Hippocampal formation (tissue), 2 donors: ENCODE results near the gene PRKCA.
A peak's percentile ranks its signal among the peaks of the same experiment; 100 is the strongest.
"Not testable (repeated sequence)": the region's sequence is repeated elsewhere in the genome, so short reads cannot be mapped to it uniquely, and the experiment has no call there.

Experiments used
- DNase-seq, 2 donors: peaks; one replicate each; lab custom pipeline; 2025; lab: John Stamatoyannopoulos, UW

Gene PRKCA

DNA sequence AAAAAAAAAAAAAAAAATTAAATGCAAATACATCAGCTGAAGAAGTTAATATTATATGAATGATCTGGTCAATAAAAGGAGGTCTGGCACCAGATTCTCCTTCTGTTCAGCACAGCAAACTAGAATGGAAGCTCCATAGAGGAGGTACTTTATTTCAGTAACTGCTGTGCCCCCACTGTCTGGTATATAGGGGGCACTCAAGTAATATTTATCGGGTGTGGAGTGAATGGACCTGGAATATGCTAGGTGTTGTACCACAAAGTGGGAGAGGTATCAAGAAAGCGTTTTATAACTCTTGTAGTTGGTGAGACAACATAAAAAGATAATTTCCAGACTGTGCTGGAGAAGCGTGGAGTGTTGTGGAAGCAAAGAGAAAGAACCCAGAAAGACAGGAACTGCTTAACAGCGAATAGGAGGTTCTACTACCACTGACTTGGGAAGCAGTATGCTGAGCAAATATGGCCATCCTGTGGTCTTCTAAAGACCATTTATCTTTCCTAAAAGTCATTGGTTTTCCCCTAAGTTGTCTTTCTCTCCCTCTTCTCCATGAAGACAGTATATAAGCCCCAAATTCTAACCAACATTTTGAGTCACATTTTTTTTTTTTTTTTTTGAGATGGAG is 12.2 kb upstream of the PRKCA start:
- DNase-seq = no peak

- no peak for DNase-seq
Measured at GRCh38 chr17:66292353-66292752, 10.1 kb upstream of the PRKCA start.

DNA sequence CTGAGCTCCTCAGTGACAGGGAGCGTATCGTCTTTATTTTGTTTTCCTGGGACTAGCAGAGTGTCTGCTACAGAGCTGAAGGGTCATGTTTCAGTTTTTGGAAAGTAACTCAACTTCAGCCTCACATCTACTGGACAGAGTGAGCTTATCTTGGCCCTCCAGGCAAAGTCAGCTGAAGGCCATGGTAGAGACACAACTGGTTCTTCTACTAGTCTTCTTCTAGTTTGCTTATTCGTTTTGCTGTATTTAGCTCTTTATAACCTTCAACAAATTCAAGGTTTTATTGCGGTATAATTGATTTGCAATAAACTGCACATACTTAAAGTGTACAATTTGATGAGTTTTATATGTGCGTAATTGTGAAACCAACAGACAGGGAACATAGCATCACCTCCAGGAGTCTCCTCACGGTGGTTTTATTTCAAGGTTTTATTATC is 6.1 kb upstream of the PRKCA start:
- DNase-seq = no peak

DNA sequence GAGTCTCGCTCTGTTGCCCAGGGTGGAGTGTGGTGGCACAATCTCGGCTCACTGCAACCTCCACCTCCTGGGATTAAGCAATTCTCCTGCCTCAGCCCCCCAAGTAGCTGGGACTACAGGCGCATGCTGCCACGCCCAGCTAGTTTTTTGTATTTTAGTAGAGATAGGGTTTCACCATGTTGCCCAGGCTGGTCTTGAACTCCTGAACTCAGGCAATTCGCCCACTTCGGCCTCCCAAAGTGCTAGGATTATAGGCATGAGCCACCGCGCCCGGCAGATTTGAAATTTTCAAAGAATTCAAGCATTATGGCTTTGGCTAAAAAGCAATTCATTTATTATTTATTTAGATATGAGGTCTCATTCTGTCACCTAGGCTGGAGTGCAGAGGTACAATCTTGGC is 5.0 kb upstream of the PRKCA start:
- not testable (repeated sequence) for DNase-seq

- DNase-seq = no peak
Measured at GRCh38 chr17:66299711-66300110, 2.7 kb upstream of the PRKCA start.

- no peak for DNase-seq
Measured at GRCh38 chr17:66300956-66301355, 1.5 kb upstream of the PRKCA start.

DNA sequence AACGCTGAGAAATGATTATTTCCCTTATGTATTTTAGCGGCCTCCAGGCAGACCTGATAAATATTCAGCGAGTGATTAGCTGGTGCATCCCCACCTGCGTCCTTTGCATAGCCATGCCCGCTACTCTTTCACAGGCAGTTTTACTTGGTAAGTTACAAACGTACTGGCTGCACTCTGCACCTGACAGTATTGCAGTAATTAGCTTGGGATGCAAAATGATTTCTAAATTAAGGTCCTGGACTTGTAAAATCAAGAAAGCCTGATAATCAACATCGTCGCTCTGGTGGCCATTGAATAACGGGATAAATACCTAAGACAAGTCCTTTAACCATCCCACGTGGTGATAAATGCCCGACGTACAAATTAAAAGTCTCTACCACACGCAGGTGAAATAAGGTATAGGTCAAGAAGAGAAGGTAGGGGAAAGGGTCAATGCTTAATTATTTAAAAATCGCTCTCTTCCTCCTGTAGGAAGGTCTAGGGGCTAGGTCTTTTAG is 998 bp upstream of the PRKCA start:
- no peak for DNase-seq

- DNase-seq = peak; percentile 40 to 46
Measured at GRCh38 chr17:66302761-66303626, 581 bp downstream of the PRKCA start.

DNA sequence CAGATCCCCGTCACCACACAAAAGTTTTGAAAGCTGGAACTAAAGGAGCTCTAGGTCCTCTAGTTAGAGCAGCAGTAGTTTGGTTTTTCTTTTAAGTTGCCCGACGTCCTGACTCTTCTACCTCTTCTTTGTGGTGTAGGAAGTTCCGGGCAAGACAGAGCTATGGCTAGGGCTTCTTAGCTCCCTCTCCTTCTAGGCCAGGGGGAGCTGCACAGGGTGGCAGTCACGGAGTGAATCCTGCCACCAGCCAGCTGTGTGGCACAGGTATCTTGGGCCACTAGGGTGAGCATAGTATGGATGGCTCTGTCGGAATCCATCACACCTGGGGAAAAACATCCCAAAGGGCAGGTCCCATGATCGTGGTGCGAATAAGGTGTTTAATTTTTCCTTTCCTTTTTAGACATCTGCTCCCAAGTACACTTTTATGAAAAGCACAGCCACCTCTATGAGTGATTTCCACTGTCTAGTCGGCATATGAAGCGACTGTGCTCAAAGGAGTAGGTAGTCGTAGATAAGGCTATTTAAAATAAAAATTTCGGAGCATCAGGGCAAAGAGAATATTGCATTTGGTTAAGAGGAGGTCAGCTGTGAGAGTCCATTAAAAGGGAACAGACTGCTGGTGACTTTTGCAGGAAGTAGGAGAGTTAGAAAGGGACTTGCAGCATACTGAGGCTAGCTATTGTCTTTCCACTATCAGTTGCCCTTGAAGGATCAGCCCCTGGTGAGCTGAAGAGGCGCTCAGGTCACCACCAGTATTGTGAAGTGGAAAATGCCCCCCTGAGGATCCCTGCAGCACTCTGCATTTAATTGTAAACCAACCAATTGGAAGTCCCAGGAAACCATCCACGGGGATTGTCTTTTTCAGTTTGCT is 2.1 kb downstream of the PRKCA start:
- peak; percentile 15 to 20 for DNase-seq

GRCh38 chr17:66306446-66306845 is 4.0 kb downstream of the PRKCA start:
- DNase-seq = no peak

GRCh38 chr17:66307257-66307656 is 4.8 kb downstream of the PRKCA start:
- no peak for DNase-seq

- no peak for DNase-seq
Measured at GRCh38 chr17:66308856-66309255, 6.4 kb downstream of the PRKCA start.

- peak; percentile 4 to 19 for DNase-seq
Measured at GRCh38 chr17:66309793-66310192, 7.4 kb downstream of the PRKCA start.

- DNase-seq = no peak
Measured at GRCh38 chr17:66310528-66311148, 8.2 kb downstream of the PRKCA start.

DNA sequence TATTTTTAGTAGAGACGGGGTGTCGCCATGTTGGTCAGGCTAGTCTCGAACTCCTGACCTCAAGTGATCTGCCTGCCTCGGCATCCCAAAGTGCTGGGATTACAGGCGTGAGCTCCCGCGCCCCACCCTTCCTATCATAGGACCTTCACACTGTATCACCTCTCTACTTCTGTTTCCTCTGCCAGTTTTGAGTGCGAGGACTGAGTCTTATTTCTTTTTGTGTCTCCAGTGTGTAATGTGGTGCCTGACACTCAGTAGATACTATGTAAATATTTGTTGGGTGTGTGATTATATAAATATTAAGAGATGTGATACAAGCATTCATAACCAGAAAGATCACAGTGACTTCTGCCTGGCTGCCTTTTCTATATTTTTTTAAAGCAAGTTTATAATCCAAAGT is 10.5 kb downstream of the PRKCA start:
- no peak for DNase-seq

DNA sequence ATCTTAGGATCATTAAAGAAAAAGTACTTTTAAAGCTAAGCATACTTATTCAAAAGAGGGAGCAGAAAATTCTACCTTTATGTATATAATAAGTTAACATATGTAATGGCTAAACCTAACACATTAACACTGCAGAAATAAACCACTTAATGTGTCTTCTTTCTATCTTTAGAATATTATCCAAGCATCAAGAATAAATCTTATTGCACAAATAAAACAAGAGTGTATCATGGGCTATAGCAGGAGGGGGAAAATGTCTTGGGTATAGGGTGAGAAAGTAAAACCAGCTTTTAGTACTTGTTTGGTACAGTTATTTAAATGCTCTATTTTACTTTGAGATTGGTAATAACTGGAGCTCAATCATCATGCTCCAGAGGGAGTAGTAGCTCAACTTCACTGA is 10.9 kb downstream of the PRKCA start:
- no peak for DNase-seq

DNA sequence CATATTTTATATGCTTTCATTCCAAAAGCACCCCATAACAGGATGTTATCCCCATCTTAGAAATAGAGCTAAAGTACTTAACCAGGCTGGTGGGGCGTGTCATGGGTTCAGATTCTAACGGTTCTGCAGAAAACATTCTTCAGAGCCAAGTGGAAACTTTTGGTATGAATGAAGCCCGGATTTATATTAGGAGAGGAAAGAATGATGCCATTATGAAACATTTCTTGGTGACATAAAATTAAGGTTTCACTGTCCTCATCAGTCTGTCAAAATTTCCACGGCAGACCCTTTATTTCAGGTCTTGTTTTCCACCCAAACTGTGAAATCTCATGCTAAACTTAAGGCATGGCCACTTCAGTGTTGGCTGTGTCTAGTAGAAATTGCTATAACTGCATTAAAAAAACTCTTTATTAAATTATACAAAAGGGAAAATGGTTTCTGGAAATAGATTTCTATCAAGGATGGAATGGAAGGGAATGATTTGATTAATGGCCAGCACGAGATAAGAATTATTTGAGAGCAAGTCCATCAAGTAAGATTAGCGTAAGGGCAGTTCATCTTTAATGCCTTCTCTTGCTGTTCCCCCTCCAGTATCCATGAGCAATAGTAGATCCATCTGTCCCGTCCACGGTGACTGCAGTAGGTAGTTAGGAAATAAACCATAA is 11.7 kb downstream of the PRKCA start:
- DNase-seq = no peak

- no peak for DNase-seq
Measured at GRCh38 chr17:66317629-66318028, 15.2 kb downstream of the PRKCA start.

- no peak for DNase-seq
Measured at GRCh38 chr17:66319226-66319625, 16.8 kb downstream of the PRKCA start.

- no peak for DNase-seq
Measured at GRCh38 chr17:66322764-66323163, 20.4 kb downstream of the PRKCA start.

- not testable (repeated sequence) for DNase-seq
Measured at GRCh38 chr17:66324381-66325004, 22.1 kb downstream of the PRKCA start.
